Inflammatory macrophage treated with lipopolysaccharide for 1 hour (primary cell): Measurements from ENCODE around the gene FOXN3.

Experiments
- DNase-seq, 2 donors: peaks; one replicate each; pipeline ENCODE4 v3.0.0-alpha.2; 2020 to 2022

Gene FOXN3

DNA sequence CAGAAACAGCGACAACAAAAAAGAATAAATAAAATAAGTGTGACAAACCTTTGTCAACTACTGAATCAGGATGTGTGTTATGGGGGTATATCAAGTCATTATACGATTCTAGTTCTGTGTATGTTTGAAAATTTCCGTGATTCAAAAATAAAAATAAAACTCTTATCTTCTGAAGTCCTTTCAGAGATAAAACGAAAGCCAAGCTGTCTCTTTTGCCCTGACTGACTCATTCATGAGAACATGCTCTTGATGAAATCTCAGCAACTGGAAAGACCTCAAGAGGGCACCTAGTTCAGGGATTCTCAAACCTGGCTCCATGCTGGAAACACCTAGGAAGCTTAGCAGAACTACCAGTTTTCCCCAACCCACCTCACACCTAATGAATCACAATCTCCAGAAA, 9.2 kb downstream of the FOXN3 start:
- no peak for DNase-seq

- DNase-seq, result peak; percentile 42 to 72
Measured at GRCh38 chr14:89406941-89407340, 10.1 kb downstream of the FOXN3 start.

DNA sequence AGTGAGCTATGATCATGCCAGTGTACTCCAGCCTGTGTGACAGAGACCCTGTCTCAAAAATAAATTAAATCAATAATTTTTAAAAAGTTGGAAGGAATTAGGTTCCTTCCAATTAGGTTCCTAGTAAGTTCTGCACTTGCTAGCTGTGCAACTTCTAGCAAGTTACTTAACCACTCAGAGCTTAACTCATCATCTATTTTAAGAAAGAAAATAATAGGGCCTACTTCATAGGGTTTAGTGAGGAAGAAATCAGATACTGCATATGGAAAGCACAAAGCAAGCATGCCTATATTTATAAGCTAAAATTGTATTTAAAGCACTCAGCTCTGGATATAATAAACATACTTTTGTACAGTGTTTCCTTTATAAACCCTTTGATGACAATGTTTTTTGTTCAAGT, 10.7 kb downstream of the FOXN3 start:
- peak; percentile 28 to 55 for DNase-seq

DNA sequence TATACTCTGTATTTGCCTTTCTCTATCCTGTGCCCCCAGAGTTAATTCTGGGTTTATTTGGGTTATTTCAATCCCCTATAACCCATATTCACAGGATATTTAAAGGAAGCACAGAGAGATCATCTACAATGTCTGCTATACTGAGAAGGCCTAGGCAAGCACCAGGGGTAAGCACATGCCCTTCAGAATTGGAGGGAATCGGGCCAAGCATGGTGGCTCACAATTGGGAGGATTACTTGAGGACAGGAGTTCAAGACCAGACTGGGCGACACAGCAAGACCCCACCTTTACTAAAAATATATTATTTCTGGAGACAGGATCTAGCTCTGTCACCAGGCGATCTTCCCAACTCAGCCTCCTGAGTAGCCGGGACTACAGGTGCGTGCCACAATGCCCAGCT, 11.3 kb downstream of the FOXN3 start:
- no peak for DNase-seq

GRCh38 chr14:89402363-89402762, 14.7 kb downstream of the FOXN3 start:
- DNase-seq, result no peak

- DNase-seq, result no peak
Measured at GRCh38 chr14:89401761-89402160, 15.3 kb downstream of the FOXN3 start.

- DNase-seq, result no peak
Measured at GRCh38 chr14:89401241-89401640, 15.8 kb downstream of the FOXN3 start.

DNA sequence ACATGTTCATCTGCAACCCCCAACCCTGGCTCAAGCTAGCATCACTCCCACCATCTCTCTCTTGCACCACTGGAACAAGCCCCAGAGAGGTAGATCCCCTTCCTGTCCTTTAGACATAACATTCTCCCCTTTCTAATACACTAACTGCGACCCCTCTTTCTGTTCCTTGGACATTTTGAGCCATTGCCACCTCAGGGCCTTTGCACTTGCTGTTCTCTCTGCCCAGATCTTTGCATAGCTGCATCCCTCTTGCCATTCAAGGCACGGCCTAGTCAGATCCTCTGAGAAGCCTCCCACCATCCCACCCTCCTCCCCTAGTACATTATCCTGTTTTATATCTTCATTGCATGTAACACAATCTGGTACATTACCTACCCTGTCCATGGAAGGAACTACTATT, 16.5 kb downstream of the FOXN3 start:
- DNase-seq, result no peak

GRCh38 chr14:89399594-89400068, 17.4 kb downstream of the FOXN3 start:
- no peak for DNase-seq

DNA sequence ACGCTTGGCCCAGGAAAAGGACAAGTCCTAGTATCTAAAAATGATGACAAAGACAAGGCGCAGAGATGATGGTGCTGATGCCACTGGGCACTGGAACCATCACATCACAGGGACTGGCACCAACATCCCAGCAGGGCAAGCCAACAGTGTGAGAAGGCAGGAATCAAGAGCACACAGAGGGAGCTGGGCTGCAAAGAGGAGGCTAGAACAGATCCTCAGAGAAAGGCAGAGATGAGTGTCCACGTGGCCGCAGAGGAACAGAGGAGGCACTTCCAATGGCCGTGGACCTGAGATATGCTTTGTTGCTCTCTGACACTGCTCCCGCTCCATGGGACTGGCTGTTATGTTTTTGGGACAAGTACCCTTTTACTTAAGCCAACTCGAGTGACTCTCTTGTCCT, 17.9 kb downstream of the FOXN3 start:
- DNase-seq, result no peak

GRCh38 chr14:89397569-89398230, 19.3 kb downstream of the FOXN3 start:
- peak; percentile 22 to 51 for DNase-seq

DNA sequence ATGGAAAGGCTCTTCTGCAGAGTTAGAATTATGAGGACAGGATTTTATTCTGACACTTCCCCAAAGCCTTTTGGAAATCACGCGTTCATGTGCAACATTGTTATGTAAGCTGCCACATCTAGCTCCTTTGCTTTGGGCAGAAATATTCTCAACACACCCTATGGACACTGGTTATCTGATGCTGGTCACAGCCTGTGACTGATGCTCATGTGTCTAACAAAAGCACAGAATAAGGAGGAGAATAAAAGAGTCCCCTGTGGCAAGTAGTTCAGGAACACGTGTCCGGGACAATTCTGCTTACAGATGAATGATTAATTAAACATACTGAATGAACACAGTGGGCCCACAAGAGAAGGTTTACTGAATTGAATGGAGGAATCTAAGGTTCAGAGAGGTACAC, 22.1 kb downstream of the FOXN3 start:
- DNase-seq, result peak; percentile 65 to 81

- DNase-seq, result no peak
Measured at GRCh38 chr14:89393222-89393745, 23.7 kb downstream of the FOXN3 start.

DNA sequence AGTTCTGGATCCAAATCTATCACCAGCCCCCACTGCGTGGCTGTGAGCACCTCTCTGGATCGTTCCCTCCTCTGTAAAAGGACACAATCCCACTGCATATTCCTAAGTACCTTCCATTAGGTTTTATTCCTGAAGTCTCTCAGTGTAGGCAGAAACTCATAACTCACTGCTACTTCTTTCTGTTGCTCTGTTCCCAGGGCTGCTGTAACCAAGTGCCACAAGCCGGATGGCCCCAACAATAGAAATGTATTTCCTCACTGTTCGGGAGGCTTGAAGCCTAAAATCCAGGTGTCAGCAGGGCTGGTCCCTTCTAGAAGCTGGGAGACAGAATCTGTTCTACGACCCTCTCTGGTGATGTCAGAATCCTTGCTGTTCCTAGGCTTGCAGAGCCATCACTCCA, 24.9 kb downstream of the FOXN3 start:
- no peak for DNase-seq

- DNase-seq, result no peak
Measured at GRCh38 chr14:89391556-89391955, 25.5 kb downstream of the FOXN3 start.

- no peak for DNase-seq
Measured at GRCh38 chr14:89391123-89391522, 25.9 kb downstream of the FOXN3 start.

DNA sequence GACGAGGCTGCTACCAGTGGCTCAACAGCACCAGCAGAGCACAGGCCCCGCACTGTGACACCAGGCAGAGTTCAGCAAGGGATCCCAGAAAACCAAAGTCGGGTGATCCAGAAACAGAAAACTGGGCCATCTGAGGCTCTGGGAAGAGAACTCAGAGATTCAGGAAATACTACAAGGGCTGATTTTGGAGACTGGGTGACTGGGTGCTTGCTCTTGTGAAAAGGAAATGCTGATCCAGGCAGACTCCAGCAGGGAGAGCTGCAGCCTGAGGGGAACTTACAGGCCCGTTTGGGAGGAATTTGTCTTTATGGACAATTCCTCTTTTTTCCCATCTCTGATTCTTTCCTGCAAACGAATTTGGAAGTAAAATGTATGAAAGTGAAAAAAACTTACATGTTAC, 28.2 kb downstream of the FOXN3 start:
- DNase-seq, result peak in 1 of 2 donors; percentile 7

DNA sequence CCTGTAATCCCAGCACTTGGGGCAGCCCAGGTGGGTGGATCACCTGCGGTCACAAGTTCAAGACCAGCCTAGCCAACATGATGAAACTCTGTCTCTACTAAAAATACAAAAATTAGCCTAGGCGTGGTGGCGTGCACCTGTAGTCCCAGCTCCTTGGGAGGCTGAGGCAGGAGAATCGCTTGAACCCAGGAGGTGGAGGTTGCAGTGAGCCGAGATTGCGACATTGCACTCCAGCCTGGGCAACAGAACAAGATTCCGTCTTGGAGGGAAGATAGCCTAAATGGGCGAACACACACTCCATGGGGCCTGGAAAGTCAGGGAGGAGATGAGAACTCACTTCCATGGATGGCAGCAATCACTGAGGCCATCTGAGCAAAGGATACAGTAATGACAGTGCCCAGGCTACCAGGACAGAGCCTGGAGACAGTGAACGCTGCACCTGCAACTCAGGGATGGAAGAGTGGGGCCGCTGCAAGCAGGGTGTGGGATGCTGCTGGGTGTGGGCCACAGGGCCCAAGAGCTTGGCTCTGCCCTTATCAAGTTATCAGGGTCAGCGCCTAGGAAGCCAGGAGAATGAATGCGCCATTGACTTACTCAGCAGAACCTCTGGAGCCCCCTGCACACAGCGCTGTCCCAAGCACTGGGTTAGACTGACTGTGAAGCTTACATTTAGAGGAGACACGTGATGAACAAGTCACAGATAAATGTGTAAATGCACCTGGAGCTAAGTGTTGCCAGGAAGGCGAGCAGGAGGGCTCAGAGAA, 28.9 kb downstream of the FOXN3 start:
- no peak for DNase-seq

GRCh38 chr14:89386212-89386886, 30.7 kb downstream of the FOXN3 start:
- peak; percentile 16 to 42 for DNase-seq

GRCh38 chr14:89384636-89385035, 32.4 kb downstream of the FOXN3 start:
- DNase-seq, result no peak

- no peak for DNase-seq
Measured at GRCh38 chr14:89384023-89384422, 33.0 kb downstream of the FOXN3 start.

DNA sequence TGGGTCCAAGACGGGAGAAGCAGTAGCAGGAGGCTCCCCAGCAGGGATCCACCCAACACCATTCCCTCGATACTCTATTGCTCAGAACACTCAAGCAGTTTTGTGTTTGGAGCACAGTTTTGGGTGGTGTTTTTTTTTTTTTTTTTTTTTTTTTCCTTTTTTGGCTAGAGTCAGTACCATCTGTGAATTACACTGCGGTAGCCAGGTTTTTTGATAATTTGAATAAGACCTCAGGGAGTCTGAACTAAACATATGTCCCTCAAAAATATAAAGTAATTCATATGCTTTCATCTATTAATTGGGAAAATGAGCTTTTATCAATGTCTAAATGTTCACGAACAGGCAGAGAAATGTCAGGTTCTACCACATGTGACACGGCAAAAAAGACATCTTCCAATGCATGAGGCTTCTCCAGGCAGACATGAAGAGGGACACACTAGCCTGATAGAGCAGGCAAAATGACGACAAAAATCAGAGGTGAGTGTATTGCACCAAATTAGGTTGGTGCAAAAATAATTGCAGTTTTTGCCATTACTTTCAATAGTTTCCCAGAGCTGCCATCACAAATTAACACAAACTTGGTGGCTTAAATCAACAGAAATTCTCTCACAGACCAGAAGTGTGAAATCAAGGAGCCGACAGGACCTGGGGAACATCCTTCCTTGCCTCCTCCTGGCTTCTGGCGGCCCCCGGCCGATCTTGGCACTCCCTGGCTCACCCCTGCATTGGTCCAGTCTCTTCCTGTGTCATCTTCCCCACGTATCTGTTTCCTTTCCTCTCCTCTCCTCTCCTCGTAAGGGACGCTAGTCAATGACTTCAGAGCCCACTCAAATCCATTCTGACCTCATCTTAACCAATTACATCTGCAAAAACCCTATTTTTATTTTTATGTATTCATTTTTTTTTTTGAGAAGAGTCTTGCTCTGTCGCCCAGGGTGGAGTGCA, 33.9 kb downstream of the FOXN3 start:
- no peak for DNase-seq
